HepG2 (cell line): ENCODE results near the gene NDST1. TPM values are rescaled to one million over a fixed set of nuclear protein-coding genes. Genes with fewer than 3 reads are reported as not detected.

Experiments
- ATF3 ChIP-seq: sonication (generic); formaldehyde crosslinking; IDR thresholded peaks from 2 replicates; pipeline ENCODE4 v1.4.0; 2020; ENCODE audit warnings: missing genetic modification reagents
- HES4 ChIP-seq: sonication (generic); formaldehyde crosslinking; IDR thresholded peaks from 2 replicates; pipeline ENCODE4 v1.9.0; 2021; ENCODE audit warnings: mild to moderate bottlenecking, missing genetic modification reagents, borderline replicate concordance
- HOXA7 ChIP-seq: sonication (generic); formaldehyde crosslinking; IDR thresholded peaks from 2 replicates; pipeline ENCODE4 v1.8.1; 2022; ENCODE audit warnings: mild to moderate bottlenecking, missing genetic modification reagents, moderate library complexity
- KDM1A ChIP-seq: IDR thresholded peaks from 2 replicates; pipeline ENCODE4 v1.6.1; 2016; ENCODE audit warnings: missing compliant biosample characterization
- SOX6 ChIP-seq, 2 experiments: fragments of 450-650 bp in 1 of 2; sonication (generic) in 1 of 2; formaldehyde crosslinking in 1 of 2; IDR thresholded peaks; 2 replicates each; pipeline versions ENCODE4 v1.4.0 to v1.6.1; 2017 to 2020; ENCODE audit warnings: antibody characterized with exemption in 1 of 2, mild to moderate bottlenecking in 1 of 2, missing genetic modification reagents in 1 of 2
- TAF15 ChIP-seq: fragments of 200-400 bp; formaldehyde crosslinking; IDR thresholded peaks from one replicate; pipeline ENCODE4 v1.6.1; 2018; ENCODE audit warnings: mild to moderate bottlenecking, low read depth, low read length; ENCODE audit not compliant: poor library complexity, severe bottlenecking
- TBX2 ChIP-seq: sonication (generic); formaldehyde crosslinking; IDR thresholded peaks from 2 replicates; pipeline ENCODE4 v1.5.0; 2020; ENCODE audit warnings: missing genetic modification reagents, mild to moderate bottlenecking, borderline replicate concordance
- THAP9 ChIP-seq: sonication (generic); formaldehyde crosslinking; IDR thresholded peaks from 2 replicates; pipeline ENCODE4; 2020; ENCODE audit warnings: missing genetic modification reagents, mild to moderate bottlenecking, borderline replicate concordance
- TP53 ChIP-seq: sonication (generic); formaldehyde crosslinking; conservative IDR thresholded peaks from 2 replicates; pipeline ENCODE4 v1.4.0; 2020; ENCODE audit warnings: missing genetic modification reagents
- ZBTB42 ChIP-seq: sonication (generic); formaldehyde crosslinking; IDR thresholded peaks from 2 replicates; pipeline ENCODE4 v1.5.0; 2020; ENCODE audit warnings: mild to moderate bottlenecking, missing genetic modification reagents
- ZFP36L1 ChIP-seq: sonication (generic); formaldehyde crosslinking; IDR thresholded peaks from 2 replicates; pipeline ENCODE4 v1.8.0; 2022; ENCODE audit warnings: mild to moderate bottlenecking, missing genetic modification reagents, moderate library complexity
- ZNF160 ChIP-seq: sonication (generic); formaldehyde crosslinking; IDR thresholded peaks from 2 replicates; pipeline ENCODE4 v1.8.0; 2022; ENCODE audit warnings: mild to moderate bottlenecking, inconsistent platforms, missing genetic modification reagents
- ZNF530 ChIP-seq: sonication (generic); formaldehyde crosslinking; IDR thresholded peaks from 2 replicates; pipeline ENCODE4 v1.5.0; 2020; ENCODE audit warnings: low read depth, mild to moderate bottlenecking, missing genetic modification reagents
- ZNF616 ChIP-seq: sonication (generic); formaldehyde crosslinking; IDR thresholded peaks from 2 replicates; pipeline ENCODE4 v1.5.0; 2020; ENCODE audit warnings: low read depth, mild to moderate bottlenecking, missing genetic modification reagents
- ZNF775 ChIP-seq: sonication (generic); formaldehyde crosslinking; IDR thresholded peaks from 2 replicates; pipeline ENCODE4 v1.4.0; 2020; ENCODE audit warnings: missing genetic modification reagents, mild to moderate bottlenecking, moderate library complexity, borderline replicate concordance
- polyA plus RNA-seq, 8 experiments: library from polyadenylated mRNA; depleted of rRNA in 3 of 8; stranded (reverse) in 7 of 8; unstranded in 1 of 8; fragments of >200 nt; fragmentation: Illumina TruSeq in 4 of 8; extraction: Trizol in 4 of 8; gene quantifications; 2 replicates each; pipeline versions ENCODE4 v1.2.1 to v1.2.3, GENCODE V29; 2011 to 2016; ENCODE audit warnings: low read depth in 4 of 8, missing spikeins in 1 of 8, mixed read lengths in 1 of 8; ENCODE audit not compliant: insufficient read depth in 1 of 8
- total RNA-seq, 5 experiments: library from RNA; depleted of rRNA; stranded (reverse); fragments of >200 nt; fragmentation: Illumina TruSeq; extraction: Trizol; gene quantifications; 2 replicates each; pipeline ENCODE4 v1.2.3, GENCODE V29; 2016; ENCODE audit warnings: low read depth in 1 of 5
- TF ChIP-seq, protein P1 (sequence below), 2 experiments: sonication (generic) in 1 of 2; formaldehyde crosslinking in 1 of 2; IDR thresholded peaks; 2 replicates each; pipeline versions ENCODE4 v1.5.1 to v1.6.1; 2011 to 2020; ENCODE audit warnings: borderline replicate concordance in 1 of 2, low read depth in 1 of 2, low read length in 1 of 2, mild to moderate bottlenecking in 1 of 2, missing genetic modification reagents in 1 of 2, moderate library complexity in 1 of 2
- TF ChIP-seq, protein P2 (sequence below): sonication (generic); formaldehyde crosslinking; conservative IDR thresholded peaks from 2 replicates; pipeline ENCODE4 v1.4.0; 2020; ENCODE audit warnings: missing genetic modification reagents

The NDST1 gene
- total and polyA plus RNA-seq, 2 of the 13 experiments (the other 11 are each of a cell fraction or from before 2014, with no cell fraction given), result 23.8 to 26.2 TPM

DNA sequence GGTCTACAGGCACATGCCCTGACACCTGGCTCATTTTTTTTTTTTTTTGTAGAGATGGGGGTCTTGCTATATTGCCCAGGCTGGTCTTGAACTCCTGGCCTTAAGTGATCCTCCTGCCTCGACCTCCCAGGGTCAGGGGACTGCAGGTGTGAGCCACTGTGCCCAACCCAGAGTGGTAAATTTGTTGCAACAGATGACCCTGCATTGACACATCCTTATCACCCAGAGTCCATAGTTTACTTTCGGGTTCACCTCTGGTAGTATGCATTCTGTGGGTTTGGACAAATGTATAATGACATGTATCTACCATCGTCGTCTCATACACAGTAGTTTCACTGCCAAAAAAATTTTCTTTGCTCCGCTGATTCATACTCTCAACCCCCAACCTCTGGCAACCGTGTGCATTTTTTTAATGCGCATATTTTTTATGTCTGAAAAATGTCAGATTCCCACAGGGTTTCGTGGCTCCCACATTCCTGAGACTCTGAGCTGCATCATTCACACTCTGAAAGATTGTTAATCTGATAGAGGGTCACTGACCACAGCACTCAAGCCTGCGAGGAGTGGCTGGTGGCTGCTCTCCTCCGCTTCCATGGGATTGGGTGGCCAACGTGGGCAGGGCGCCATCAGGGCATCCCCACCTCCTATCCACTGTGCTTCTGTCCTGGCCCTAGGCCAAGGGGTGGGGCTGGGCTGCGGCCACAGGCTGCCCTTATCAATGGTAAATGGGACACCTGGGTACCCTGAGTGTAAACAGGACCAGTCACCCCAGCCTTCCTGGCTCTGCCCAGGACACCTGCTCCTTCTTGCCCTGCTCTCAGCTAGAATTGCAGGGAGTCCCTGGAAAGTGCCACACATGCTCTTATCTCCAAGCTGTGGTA is 9.6 kb downstream of the NDST1 start (continued):
- no peak for TF ChIP-seq ZNF160 (CRISPR knock-in tag)
- no peak for TF ChIP-seq TP53 (CRISPR knock-in tag)
- TF ChIP-seq ZNF530 (CRISPR knock-in tag), result no peak
- 0 out of 2 replicates have a peak, but pooled peaks have one; percentile 30 for TF ChIP-seq ZNF616 (CRISPR knock-in tag)
- TF ChIP-seq KDM1A, result peak; percentile 96
- TF ChIP-seq TAF15, result no peak
- TF ChIP-seq ZBTB42, result no peak
- TF ChIP-seq TBX2 (CRISPR knock-in tag), result peak; percentile 95
- TF ChIP-seq, protein P1, sequence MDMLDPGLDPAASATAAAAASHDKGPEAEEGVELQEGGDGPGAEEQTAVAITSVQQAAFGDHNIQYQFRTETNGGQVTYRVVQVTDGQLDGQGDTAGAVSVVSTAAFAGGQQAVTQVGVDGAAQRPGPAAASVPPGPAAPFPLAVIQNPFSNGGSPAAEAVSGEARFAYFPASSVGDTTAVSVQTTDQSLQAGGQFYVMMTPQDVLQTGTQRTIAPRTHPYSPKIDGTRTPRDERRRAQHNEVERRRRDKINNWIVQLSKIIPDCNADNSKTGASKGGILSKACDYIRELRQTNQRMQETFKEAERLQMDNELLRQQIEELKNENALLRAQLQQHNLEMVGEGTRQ (IDR thresholded peaks at IDR 0.05; ENCODE audit: low read depth, low read length), result no peak
- TF ChIP-seq, protein P1 (CRISPR knock-in tag; IDR thresholded peaks at IDR 0.05; ENCODE audit: borderline replicate concordance), result no peak; the same call in 1 of the 2 replicates
- no peak for TF ChIP-seq HES4
- no peak for TF ChIP-seq ZFP36L1
- no peak for TF ChIP-seq HOXA7
- no peak for TF ChIP-seq THAP9 (CRISPR knock-in tag)
- TF ChIP-seq, protein P2, sequence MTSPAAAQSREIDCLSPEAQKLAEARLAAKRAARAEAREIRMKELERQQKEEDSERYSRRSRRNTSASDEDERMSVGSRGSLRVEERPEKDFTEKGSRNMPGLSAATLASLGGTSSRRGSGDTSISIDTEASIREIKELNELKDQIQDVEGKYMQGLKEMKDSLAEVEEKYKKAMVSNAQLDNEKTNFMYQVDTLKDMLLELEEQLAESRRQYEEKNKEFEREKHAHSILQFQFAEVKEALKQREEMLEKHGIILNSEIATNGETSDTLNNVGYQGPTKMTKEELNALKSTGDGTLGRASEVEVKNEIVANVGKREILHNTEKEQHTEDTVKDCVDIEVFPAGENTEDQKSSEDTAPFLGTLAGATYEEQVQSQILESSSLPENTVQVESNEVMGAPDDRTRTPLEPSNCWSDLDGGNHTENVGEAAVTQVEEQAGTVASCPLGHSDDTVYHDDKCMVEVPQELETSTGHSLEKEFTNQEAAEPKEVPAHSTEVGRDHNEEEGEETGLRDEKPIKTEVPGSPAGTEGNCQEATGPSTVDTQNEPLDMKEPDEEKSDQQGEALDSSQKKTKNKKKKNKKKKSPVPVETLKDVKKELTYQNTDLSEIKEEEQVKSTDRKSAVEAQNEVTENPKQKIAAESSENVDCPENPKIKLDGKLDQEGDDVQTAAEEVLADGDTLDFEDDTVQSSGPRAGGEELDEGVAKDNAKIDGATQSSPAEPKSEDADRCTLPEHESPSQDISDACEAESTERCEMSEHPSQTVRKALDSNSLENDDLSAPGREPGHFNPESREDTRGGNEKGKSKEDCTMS (CRISPR knock-in tag), result no peak
- no peak for TF ChIP-seq SOX6 (IDR thresholded peaks at IDR 0.05)
- TF ChIP-seq SOX6 (CRISPR knock-in tag; IDR thresholded peaks at IDR 0.05), result peak; percentile 62
- no peak for TF ChIP-seq ZNF775
- no peak for TF ChIP-seq ATF3
